H9 (cell line): Measurements from ENCODE around the gene HS3ST2. TPM values are rescaled to one million over a fixed set of nuclear protein-coding genes. Genes with fewer than 3 reads are reported as not detected.

Experiments
- DNase-seq: peaks from one replicate; pipeline ENCODE4 v3.0.0-alpha.2; 2017
- H2AFZ ChIP-seq: one replicate; pipeline ENCODE4 v1.6.1; 2013; ENCODE audit warnings: mild to moderate bottlenecking, low read length, control low read depth, moderate library complexity
- H2AK5ac ChIP-seq: 2 replicates; pipeline ENCODE4 v1.6.1; 2013; ENCODE audit warnings: low read length, control low read depth, mixed read lengths; ENCODE audit not compliant: insufficient read length
- H2BK120ac ChIP-seq: one replicate; pipeline ENCODE4 v1.6.1; 2013; ENCODE audit warnings: low read depth, mild to moderate bottlenecking, low read length, control low read depth, inconsistent platforms; ENCODE audit not compliant: poor library complexity, severe bottlenecking
- H2BK12ac ChIP-seq: 2 replicates; pipeline ENCODE4 v1.6.1; 2013; ENCODE audit warnings: low read length, control low read depth, mixed read lengths, low read depth; ENCODE audit not compliant: insufficient read length
- H2BK15ac ChIP-seq: 2 replicates; pipeline ENCODE4 v1.6.1; 2013; ENCODE audit warnings: low read depth, low read length, control low read depth
- H2BK20ac ChIP-seq: one replicate; pipeline ENCODE4 v1.6.1; 2013; ENCODE audit warnings: low read depth, mild to moderate bottlenecking, low read length, control low read depth, inconsistent platforms; ENCODE audit not compliant: poor library complexity, severe bottlenecking
- H2BK5ac ChIP-seq: 2 replicates; pipeline ENCODE4 v1.6.1; 2013; ENCODE audit warnings: low read length, control low read depth, mixed read lengths; ENCODE audit not compliant: insufficient read length
- H3K14ac ChIP-seq: 2 replicates; pipeline ENCODE4 v1.6.1; 2013; ENCODE audit warnings: low read length, control low read depth; ENCODE audit not compliant: insufficient read depth
- H3K18ac ChIP-seq: 2 replicates; pipeline ENCODE4 v1.6.1; 2013; ENCODE audit warnings: low read depth, mild to moderate bottlenecking, mixed read lengths, low read length, control low read depth; ENCODE audit not compliant: insufficient read length
- H3K23ac ChIP-seq: 2 replicates; pipeline ENCODE4 v1.6.1; 2013; ENCODE audit warnings: low read length, control low read depth, mixed read lengths, low read depth; ENCODE audit not compliant: insufficient read length
- H3K23me2 ChIP-seq: 2 replicates; pipeline ENCODE4 v1.6.1; 2013; ENCODE audit warnings: low read depth, mild to moderate bottlenecking, mixed read lengths, low read length, control low read depth; ENCODE audit not compliant: insufficient read length, poor library complexity, severe bottlenecking
- H3K27ac ChIP-seq: 2 replicates; pipeline ENCODE4 v1.5.1; 2013; ENCODE audit warnings: low read length, control low read depth, mixed read lengths, low read depth; ENCODE audit not compliant: insufficient read length
- H3K27me3 ChIP-seq: 2 replicates; pipeline ENCODE4 v1.6.1; 2013; ENCODE audit warnings: low read length, control low read depth, inconsistent platforms; ENCODE audit not compliant: insufficient read depth
- H3K4ac ChIP-seq: 2 replicates; pipeline ENCODE4 v1.6.1; 2013; ENCODE audit warnings: low read depth, mild to moderate bottlenecking, control low read depth, inconsistent platforms, low read length, moderate library complexity
- H3K4me1 ChIP-seq: 2 replicates; pipeline ENCODE4 v1.6.1; 2013; ENCODE audit warnings: low read length, control low read depth, inconsistent platforms; ENCODE audit not compliant: insufficient read depth
- H3K4me2 ChIP-seq: 2 replicates; pipeline ENCODE4 v1.6.1; 2013; ENCODE audit warnings: low read length, control low read depth, mixed read lengths; ENCODE audit not compliant: insufficient read length, insufficient read depth
- H3K56ac ChIP-seq: 2 replicates; pipeline ENCODE4 v1.6.1; 2013; ENCODE audit warnings: low read depth, mild to moderate bottlenecking, mixed read lengths, low read length, control low read depth; ENCODE audit not compliant: insufficient read length
- H3K79me1 ChIP-seq: 2 replicates; pipeline ENCODE4 v1.6.1; 2013; ENCODE audit warnings: low read depth, mild to moderate bottlenecking, moderate library complexity, low read length, control low read depth, inconsistent platforms; ENCODE audit not compliant: insufficient read depth, poor library complexity, severe bottlenecking
- H3K79me2 ChIP-seq: 2 replicates; pipeline ENCODE4 v1.6.1; 2013; ENCODE audit warnings: low read length, control low read depth, inconsistent platforms; ENCODE audit not compliant: insufficient read depth
- H3K9ac ChIP-seq: 2 replicates; pipeline ENCODE4 v1.6.1; 2013; ENCODE audit warnings: low read length, control low read depth, mixed read lengths; ENCODE audit not compliant: insufficient read length; ENCODE audit errors: extremely low read depth
- H3K9me3 ChIP-seq: one replicate; pipeline ENCODE4 v1.6.1; 2013; ENCODE audit warnings: low read depth, low read length, inconsistent platforms; ENCODE audit not compliant: control insufficient read depth
- H3T11ph ChIP-seq: one replicate; pipeline ENCODE4 v1.6.1; 2013; ENCODE audit warnings: mild to moderate bottlenecking, low read length, control low read depth, inconsistent platforms
- H4K20me1 ChIP-seq: one replicate; pipeline ENCODE4 v1.6.1; 2013; ENCODE audit not compliant: control insufficient read depth, insufficient read length, insufficient read depth
- H4K5ac ChIP-seq: 2 replicates; pipeline ENCODE4 v1.6.1; 2013; ENCODE audit warnings: low read depth, mild to moderate bottlenecking, mixed read lengths, low read length, control low read depth; ENCODE audit not compliant: insufficient read length
- H4K8ac ChIP-seq: replicated peaks from 2 replicates; pipeline ENCODE4 v1.6.1; 2013; ENCODE audit warnings: low read length, control low read depth, mixed read lengths, low read depth; ENCODE audit not compliant: insufficient read length
- H4K91ac ChIP-seq: 2 replicates; pipeline ENCODE4 v1.6.1; 2013; ENCODE audit warnings: low read depth, mild to moderate bottlenecking, moderate library complexity, mixed read lengths, low read length, control low read depth; ENCODE audit not compliant: insufficient read length
- H3K27ac Mint-ChIP-seq, 3 experiments: 2 replicates in 2 of 3; 3 replicates in 1 of 3; pipeline ENCODE4 v1.8.0; 2020 to 2021; ENCODE audit warnings: mixed read lengths in 3 of 3, mild to moderate bottlenecking in 1 of 3, moderate library complexity in 1 of 3
- H3K27me3 Mint-ChIP-seq: 2 replicates; pipeline ENCODE4 v1.8.0; 2021; ENCODE audit warnings: low read depth, mild to moderate bottlenecking, moderate library complexity, mixed read lengths
- H3K36me3 Mint-ChIP-seq, 3 experiments: 2 replicates in 2 of 3; 3 replicates in 1 of 3; pipeline ENCODE4 v1.8.0; 2020 to 2021; ENCODE audit warnings: low read depth in 3 of 3, mixed read lengths in 3 of 3; ENCODE audit not compliant: insufficient read depth in 1 of 3
- H3K4me1 Mint-ChIP-seq, 2 experiments: 2 replicates each; pipeline ENCODE4 v1.8.0; 2020; ENCODE audit warnings: mixed read lengths in 2 of 2
- H3K4me3 Mint-ChIP-seq, 2 experiments: 2 replicates in 1 of 2; 3 replicates in 1 of 2; pipeline ENCODE4 v1.8.0; 2020 to 2021; ENCODE audit warnings: mild to moderate bottlenecking in 2 of 2, mixed read lengths in 2 of 2, moderate library complexity in 1 of 2
- H3K9me3 Mint-ChIP-seq, 2 experiments: 2 replicates in 1 of 2; 3 replicates in 1 of 2; pipeline ENCODE4 v1.8.0; 2020; ENCODE audit warnings: mild to moderate bottlenecking in 2 of 2, mixed read lengths in 2 of 2, moderate library complexity in 1 of 2
- WGBS: extraction: QIAGEN DNeasy Blood & Tissue Kit; methylation state at CpG from one replicate; pipeline ENCODE4 v1.1.7; 2013; ENCODE audit warnings: missing lambda C conversion rate, low lambda C conversion rate, mixed read lengths; ENCODE audit not compliant: insufficient read length; ENCODE audit errors: extremely low coverage; 5-methylcytosine and 5-hydroxymethylcytosine counted together
- total RNA-seq: library from RNA; stranded (reverse); gene quantifications from 2 replicates; pipeline ENCODE4 v1.2.1, GENCODE V29; 2021
- TF ChIP-seq, protein P1 (sequence below): fragments of 200-600 bp; sonication (generic); conservative IDR thresholded peaks from 3 replicates; pipeline ENCODE4 v1.8.0; 2021; ENCODE audit warnings: antibody characterized with exemption, mild to moderate bottlenecking

Gene HS3ST2
- total RNA-seq, 1 experiment from 2014 or later = 3.1 TPM

GRCh38 chr16:22923491-22923890 is 109.5 kb downstream of the HS3ST2 start:
- no peak overlapping the region for H3K56ac ChIP-seq
- H3T11ph ChIP-seq = no peak overlapping the region
- H4K91ac ChIP-seq = no peak overlapping the region
- no CpG with 5 or more reads among the region's 3 CpGs for WGBS
- no peak overlapping the region for H2BK120ac ChIP-seq
- peaks cover 1% of the 10 kb centered on the region for H3K27me3 Mint-ChIP-seq
- H3K27me3 ChIP-seq = no peaks in the 10 kb centered on the region
- no peaks in the 10 kb centered on the region for H3K79me2 ChIP-seq
- no peak overlapping the region for H3K9ac ChIP-seq
- no peaks in the 10 kb centered on the region for H3K36me3 Mint-ChIP-seq
- no peak for DNase-seq
- H2BK12ac ChIP-seq = no peak overlapping the region
- no peaks in the 10 kb centered on the region for H3K4me1 ChIP-seq
- no peak overlapping the region for H2AFZ ChIP-seq
- H3K27ac Mint-ChIP-seq = no peak overlapping the region; a peak in 1 of 7 replicates
- H4K20me1 ChIP-seq = no peaks in the 10 kb centered on the region
- no peak overlapping the region for H3K4me3 Mint-ChIP-seq
- no peak overlapping the region for H3K4ac ChIP-seq
- H2AK5ac ChIP-seq = no peak overlapping the region
- H3K23me2 ChIP-seq = no peaks in the 10 kb centered on the region
- H2BK15ac ChIP-seq = no peak overlapping the region
- no peak overlapping the region for H3K18ac ChIP-seq
- peaks cover 2 to 13% of the 10 kb centered on the region in 2 experiments for H3K4me1 Mint-ChIP-seq
- no peak overlapping the region for H3K4me2 ChIP-seq
- H3K27ac ChIP-seq = no peak overlapping the region
- H2BK5ac ChIP-seq = no peak overlapping the region
- H4K8ac ChIP-seq = no peak overlapping the region
- no peaks in the 10 kb centered on the region; a peak in 1 of 5 replicates for H3K9me3 Mint-ChIP-seq
- H4K5ac ChIP-seq = no peak overlapping the region
- H2BK20ac ChIP-seq = no peak overlapping the region
- no peak overlapping the region for H3K23ac ChIP-seq
- H3K9me3 ChIP-seq = no peaks in the 10 kb centered on the region
- no peak overlapping the region for H3K14ac ChIP-seq
- H3K79me1 ChIP-seq = no peaks in the 10 kb centered on the region
- TF ChIP-seq, protein P1, sequence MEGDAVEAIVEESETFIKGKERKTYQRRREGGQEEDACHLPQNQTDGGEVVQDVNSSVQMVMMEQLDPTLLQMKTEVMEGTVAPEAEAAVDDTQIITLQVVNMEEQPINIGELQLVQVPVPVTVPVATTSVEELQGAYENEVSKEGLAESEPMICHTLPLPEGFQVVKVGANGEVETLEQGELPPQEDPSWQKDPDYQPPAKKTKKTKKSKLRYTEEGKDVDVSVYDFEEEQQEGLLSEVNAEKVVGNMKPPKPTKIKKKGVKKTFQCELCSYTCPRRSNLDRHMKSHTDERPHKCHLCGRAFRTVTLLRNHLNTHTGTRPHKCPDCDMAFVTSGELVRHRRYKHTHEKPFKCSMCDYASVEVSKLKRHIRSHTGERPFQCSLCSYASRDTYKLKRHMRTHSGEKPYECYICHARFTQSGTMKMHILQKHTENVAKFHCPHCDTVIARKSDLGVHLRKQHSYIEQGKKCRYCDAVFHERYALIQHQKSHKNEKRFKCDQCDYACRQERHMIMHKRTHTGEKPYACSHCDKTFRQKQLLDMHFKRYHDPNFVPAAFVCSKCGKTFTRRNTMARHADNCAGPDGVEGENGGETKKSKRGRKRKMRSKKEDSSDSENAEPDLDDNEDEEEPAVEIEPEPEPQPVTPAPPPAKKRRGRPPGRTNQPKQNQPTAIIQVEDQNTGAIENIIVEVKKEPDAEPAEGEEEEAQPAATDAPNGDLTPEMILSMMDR = no peak
